Stimulated activated CD4-positive, alpha-beta T cell treated with anti-CD3 and anti-CD28 coated beads, Interleukin-15, amount 100 ng/mL, for 48 hours (primary cell): Measurements from ENCODE around the gene MAP3K12.
A peak's percentile ranks its signal among the peaks of the same experiment; 100 is the strongest.
"Not testable (repeated sequence)": the region's sequence is repeated elsewhere in the genome, so short reads cannot be mapped to it uniquely, and the experiment has no call there.

ENCODE experiments used
- DNase-seq, 2 donors: peaks; one replicate each; pipeline ENCODE4 v3.0.0-alpha.2; 2020; ENCODE audit warnings: low read depth in 2 of 2

Gene MAP3K12

GRCh38 chr12:53499266-53500141 lies at the start of gene MAP3K12:
Gene MAP3K12 (minus strand): TSS chr12:53499458. CDS start chr12:53487391, 12,067 bp downstream.
- DNase-seq, result peak; percentile 36 to 56

GRCh38 chr12:53548354-53548753 lies 49.1 kb upstream of the MAP3K12 start:
- not testable (repeated sequence) for DNase-seq

GRCh38 chr12:53543539-53543938 lies 44.3 kb upstream of the MAP3K12 start:
- DNase-seq, result peak; percentile 29 to 34

- DNase-seq, result no peak
Measured at GRCh38 chr12:53539526-53539925, 40.3 kb upstream of the MAP3K12 start.

GRCh38 chr12:53538209-53538689 lies 39.0 kb upstream of the MAP3K12 start:
- DNase-seq, result no peak

- no peak for DNase-seq
Measured at GRCh38 chr12:53536962-53537361, 37.7 kb upstream of the MAP3K12 start.

- no peak for DNase-seq
Measured at GRCh38 chr12:53533471-53533870, 34.2 kb upstream of the MAP3K12 start.

- DNase-seq, result no peak
Measured at GRCh38 chr12:53532524-53533445, 33.5 kb upstream of the MAP3K12 start.

- no peak for DNase-seq
Measured at GRCh38 chr12:53532021-53532420, 32.8 kb upstream of the MAP3K12 start.

- DNase-seq, result no peak
Measured at GRCh38 chr12:53530920-53531319, 31.7 kb upstream of the MAP3K12 start.

- no peak for DNase-seq
Measured at GRCh38 chr12:53530061-53530460, 30.8 kb upstream of the MAP3K12 start.

- DNase-seq, result no peak
Measured at GRCh38 chr12:53524476-53524875, 25.2 kb upstream of the MAP3K12 start.

GRCh38 chr12:53523131-53523530 lies 23.9 kb upstream of the MAP3K12 start:
- no peak for DNase-seq

GRCh38 chr12:53518381-53518780 lies 19.1 kb upstream of the MAP3K12 start:
- no peak for DNase-seq

GRCh38 chr12:53516758-53517455 lies 17.6 kb upstream of the MAP3K12 start:
- no peak for DNase-seq

- DNase-seq, result no peak
Measured at GRCh38 chr12:53515291-53515680, 16.0 kb upstream of the MAP3K12 start.

GRCh38 chr12:53514628-53515290 lies 15.5 kb upstream of the MAP3K12 start:
- no peak for DNase-seq

- DNase-seq, result no peak
Measured at GRCh38 chr12:53513712-53514410, 14.6 kb upstream of the MAP3K12 start.

GRCh38 chr12:53510181-53510812 lies 11.0 kb upstream of the MAP3K12 start:
- DNase-seq, result no peak

- peak; percentile 65 to 78 for DNase-seq
Measured at GRCh38 chr12:53508534-53509170, 9.4 kb upstream of the MAP3K12 start.
